Frontal cortex (tissue), 4 donors: ENCODE results near the gene ISCA2. TPM values are rescaled to one million over a fixed set of nuclear protein-coding genes. Genes with fewer than 3 reads are reported as not detected.
"Not testable (repeated sequence)": the region's sequence is repeated elsewhere in the genome, so short reads cannot be mapped to it uniquely, and the experiment has no call there.

Source experiments
- DNase-seq, 2 donors: peaks; one replicate each; pipeline ENCODE4 v3.0.0; 2012; ENCODE audit warnings: low spot score in 2 of 2
- FAIRE-seq: peaks from 2 replicates; lab custom pipeline; 2012; peaks lifted over from hg19 to GRCh38; lab: Jason Lieb, UNC
- total RNA-seq: library from RNA; depleted of rRNA; stranded (reverse); fragments of >200 nt; gene quantifications from one replicate; pipeline ENCODE4 v1.2.3, GENCODE V29; 2014
- donor health status: control.
- donor health status: control.
- donor health status: control.

Gene ISCA2
- total RNA-seq, result 17.1 TPM

GRCh38 chr14:74493343-74494261 is at the start of gene ISCA2:
TSS of gene ISCA2 (plus strand) at chr14:74493765. CDS start at chr14:74493775, 10 bp downstream.
- peak; percentile 78 for FAIRE-seq
- DNase-seq, result peak; percentile 97 to 98

- FAIRE-seq, result no peak
- DNase-seq, result no peak
Observed at GRCh38 chr14:74444866-74445265, 48.7 kb upstream of the ISCA2 start.

- not testable (repeated sequence) for FAIRE-seq
Observed at GRCh38 chr14:74454397-74454796, 39.2 kb upstream of the ISCA2 start.

GRCh38 chr14:74456684-74457564 is 36.6 kb upstream of the ISCA2 start:
- no peak for FAIRE-seq
- no peak for DNase-seq

More at GRCh38 chr14:74454397-74454796, 39.2 kb upstream of the ISCA2 start:
- not testable (repeated sequence) for DNase-seq

GRCh38 chr14:74457565-74457895 is 36.0 kb upstream of the ISCA2 start:
- no peak for FAIRE-seq
- DNase-seq, result no peak

- no peak for FAIRE-seq
- no peak for DNase-seq
Observed at GRCh38 chr14:74459289-74459946, 34.1 kb upstream of the ISCA2 start.

GRCh38 chr14:74459976-74460375 is 33.6 kb upstream of the ISCA2 start:
- DNase-seq (no peak), FAIRE-seq (no peak)

GRCh38 chr14:74462993-74463392 is 30.6 kb upstream of the ISCA2 start:
- DNase-seq, result no peak
- FAIRE-seq, result no peak

GRCh38 chr14:74463697-74464096 is 29.9 kb upstream of the ISCA2 start:
- FAIRE-seq, result no peak

GRCh38 chr14:74464785-74465184 is 28.8 kb upstream of the ISCA2 start:
- no peak for FAIRE-seq
- no peak for DNase-seq

More at GRCh38 chr14:74463697-74464096, 29.9 kb upstream of the ISCA2 start:
- DNase-seq, result no peak

GRCh38 chr14:74465335-74465734 is 28.2 kb upstream of the ISCA2 start:
- FAIRE-seq, result no peak
- no peak for DNase-seq

- FAIRE-seq (no peak), DNase-seq (no peak)
Observed at GRCh38 chr14:74468513-74468912, 25.1 kb upstream of the ISCA2 start.

- DNase-seq (no peak), FAIRE-seq (no peak)
Observed at GRCh38 chr14:74469548-74470518, 23.7 kb upstream of the ISCA2 start.

- no peak for FAIRE-seq
Observed at GRCh38 chr14:74472601-74473000, 21.0 kb upstream of the ISCA2 start.

GRCh38 chr14:74474376-74474775 is 19.2 kb upstream of the ISCA2 start:
- FAIRE-seq, result no peak
- no peak for DNase-seq

More at GRCh38 chr14:74472601-74473000, 21.0 kb upstream of the ISCA2 start:
- no peak for DNase-seq

GRCh38 chr14:74475678-74476077 is 17.9 kb upstream of the ISCA2 start:
- DNase-seq (no peak), FAIRE-seq (no peak)

GRCh38 chr14:74476107-74476506 is 17.5 kb upstream of the ISCA2 start:
- no peak for FAIRE-seq

GRCh38 chr14:74476607-74477006 is 17.0 kb upstream of the ISCA2 start:
- no peak for FAIRE-seq
- no peak for DNase-seq

More at GRCh38 chr14:74476107-74476506, 17.5 kb upstream of the ISCA2 start:
- DNase-seq, result no peak
